ENCODE measurements around the gene CASZ1.

DNA sequence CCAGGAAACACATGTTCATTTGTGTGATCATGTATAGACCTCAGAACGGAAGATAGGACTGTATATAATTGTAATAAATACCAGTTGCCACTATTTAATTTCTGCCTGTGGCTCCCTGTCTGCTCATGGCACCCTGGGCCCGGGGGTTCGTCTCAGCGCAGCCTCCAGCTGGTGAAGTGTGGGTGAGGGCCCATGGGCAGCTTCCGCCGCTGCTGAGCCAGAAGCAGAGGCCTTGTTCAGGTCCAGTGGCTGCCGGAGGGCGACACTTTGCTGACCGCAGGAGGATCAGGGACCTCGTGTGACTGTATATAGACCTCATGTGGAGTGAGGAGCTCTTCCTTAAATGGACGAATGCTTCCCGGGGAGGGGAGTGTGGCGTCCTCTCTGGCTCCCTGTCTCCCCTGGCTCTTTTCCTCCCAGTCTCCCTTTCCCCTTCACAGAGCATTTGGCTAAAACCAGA is 165.8 kb downstream of the CASZ1 start:
- no peak for TF ChIP-seq EP300 (IDR thresholded peaks at IDR 0.05)
- TF ChIP-seq, protein P1, sequence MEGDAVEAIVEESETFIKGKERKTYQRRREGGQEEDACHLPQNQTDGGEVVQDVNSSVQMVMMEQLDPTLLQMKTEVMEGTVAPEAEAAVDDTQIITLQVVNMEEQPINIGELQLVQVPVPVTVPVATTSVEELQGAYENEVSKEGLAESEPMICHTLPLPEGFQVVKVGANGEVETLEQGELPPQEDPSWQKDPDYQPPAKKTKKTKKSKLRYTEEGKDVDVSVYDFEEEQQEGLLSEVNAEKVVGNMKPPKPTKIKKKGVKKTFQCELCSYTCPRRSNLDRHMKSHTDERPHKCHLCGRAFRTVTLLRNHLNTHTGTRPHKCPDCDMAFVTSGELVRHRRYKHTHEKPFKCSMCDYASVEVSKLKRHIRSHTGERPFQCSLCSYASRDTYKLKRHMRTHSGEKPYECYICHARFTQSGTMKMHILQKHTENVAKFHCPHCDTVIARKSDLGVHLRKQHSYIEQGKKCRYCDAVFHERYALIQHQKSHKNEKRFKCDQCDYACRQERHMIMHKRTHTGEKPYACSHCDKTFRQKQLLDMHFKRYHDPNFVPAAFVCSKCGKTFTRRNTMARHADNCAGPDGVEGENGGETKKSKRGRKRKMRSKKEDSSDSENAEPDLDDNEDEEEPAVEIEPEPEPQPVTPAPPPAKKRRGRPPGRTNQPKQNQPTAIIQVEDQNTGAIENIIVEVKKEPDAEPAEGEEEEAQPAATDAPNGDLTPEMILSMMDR (IDR thresholded peaks at IDR 0.05), result no peak
